ENCODE results near the gene NR1D2.

DNA sequence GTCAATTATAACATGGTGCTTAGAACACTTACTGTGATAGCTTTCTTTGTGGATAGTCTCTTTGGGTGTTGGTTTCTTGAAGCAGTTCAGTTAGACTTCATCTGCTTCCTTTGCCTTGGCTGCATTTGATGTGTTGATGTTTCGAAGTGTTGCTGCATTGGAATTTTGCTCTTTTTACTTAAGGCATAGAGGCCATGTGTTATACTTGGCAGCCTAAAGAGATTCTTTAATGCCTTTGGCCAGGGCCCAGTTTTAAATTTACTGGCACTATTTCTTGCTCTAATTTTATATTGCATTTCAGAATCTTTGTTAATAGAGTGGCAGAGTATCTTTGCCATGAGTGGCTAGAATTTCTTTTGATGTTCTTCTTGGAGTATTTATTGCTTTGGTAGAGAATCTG lies 21.2 kb downstream of the NR1D2 start:
- TF ChIP-seq, protein P1, sequence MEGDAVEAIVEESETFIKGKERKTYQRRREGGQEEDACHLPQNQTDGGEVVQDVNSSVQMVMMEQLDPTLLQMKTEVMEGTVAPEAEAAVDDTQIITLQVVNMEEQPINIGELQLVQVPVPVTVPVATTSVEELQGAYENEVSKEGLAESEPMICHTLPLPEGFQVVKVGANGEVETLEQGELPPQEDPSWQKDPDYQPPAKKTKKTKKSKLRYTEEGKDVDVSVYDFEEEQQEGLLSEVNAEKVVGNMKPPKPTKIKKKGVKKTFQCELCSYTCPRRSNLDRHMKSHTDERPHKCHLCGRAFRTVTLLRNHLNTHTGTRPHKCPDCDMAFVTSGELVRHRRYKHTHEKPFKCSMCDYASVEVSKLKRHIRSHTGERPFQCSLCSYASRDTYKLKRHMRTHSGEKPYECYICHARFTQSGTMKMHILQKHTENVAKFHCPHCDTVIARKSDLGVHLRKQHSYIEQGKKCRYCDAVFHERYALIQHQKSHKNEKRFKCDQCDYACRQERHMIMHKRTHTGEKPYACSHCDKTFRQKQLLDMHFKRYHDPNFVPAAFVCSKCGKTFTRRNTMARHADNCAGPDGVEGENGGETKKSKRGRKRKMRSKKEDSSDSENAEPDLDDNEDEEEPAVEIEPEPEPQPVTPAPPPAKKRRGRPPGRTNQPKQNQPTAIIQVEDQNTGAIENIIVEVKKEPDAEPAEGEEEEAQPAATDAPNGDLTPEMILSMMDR (IDR thresholded peaks at IDR 0.05): no peak
- no peak for TF ChIP-seq POLR2A (IDR thresholded peaks at IDR 0.05)

All from Peyer's patch (tissue), 4 donors.